NCI-H2107 (cell line): Measurements from ENCODE around the gene AGBL4.

Experiments
- DNase-seq: peaks from one replicate; lab custom pipeline; 2025; lab: John Stamatoyannopoulos, UW

AGBL4 gene

DNA sequence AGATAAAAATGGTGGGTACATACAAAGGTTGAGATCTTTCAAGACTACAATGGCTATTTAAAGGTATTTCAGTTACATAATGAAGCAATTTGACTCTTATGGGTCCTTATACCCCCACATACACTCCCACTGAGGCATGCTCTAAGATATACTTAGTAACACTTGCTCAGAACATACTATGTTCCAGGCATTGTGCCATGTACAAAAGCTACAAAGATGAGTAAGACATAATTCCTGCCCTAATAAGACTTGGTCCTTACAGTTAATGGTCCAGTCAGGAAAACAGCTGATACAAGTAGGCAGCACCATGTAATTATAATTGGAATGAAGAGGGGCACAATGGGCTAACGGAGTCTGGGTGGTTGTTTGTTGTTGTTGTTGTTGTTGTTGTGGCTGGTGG lies 1080.4 kb downstream of the AGBL4 start:
- no peak for DNase-seq

DNA sequence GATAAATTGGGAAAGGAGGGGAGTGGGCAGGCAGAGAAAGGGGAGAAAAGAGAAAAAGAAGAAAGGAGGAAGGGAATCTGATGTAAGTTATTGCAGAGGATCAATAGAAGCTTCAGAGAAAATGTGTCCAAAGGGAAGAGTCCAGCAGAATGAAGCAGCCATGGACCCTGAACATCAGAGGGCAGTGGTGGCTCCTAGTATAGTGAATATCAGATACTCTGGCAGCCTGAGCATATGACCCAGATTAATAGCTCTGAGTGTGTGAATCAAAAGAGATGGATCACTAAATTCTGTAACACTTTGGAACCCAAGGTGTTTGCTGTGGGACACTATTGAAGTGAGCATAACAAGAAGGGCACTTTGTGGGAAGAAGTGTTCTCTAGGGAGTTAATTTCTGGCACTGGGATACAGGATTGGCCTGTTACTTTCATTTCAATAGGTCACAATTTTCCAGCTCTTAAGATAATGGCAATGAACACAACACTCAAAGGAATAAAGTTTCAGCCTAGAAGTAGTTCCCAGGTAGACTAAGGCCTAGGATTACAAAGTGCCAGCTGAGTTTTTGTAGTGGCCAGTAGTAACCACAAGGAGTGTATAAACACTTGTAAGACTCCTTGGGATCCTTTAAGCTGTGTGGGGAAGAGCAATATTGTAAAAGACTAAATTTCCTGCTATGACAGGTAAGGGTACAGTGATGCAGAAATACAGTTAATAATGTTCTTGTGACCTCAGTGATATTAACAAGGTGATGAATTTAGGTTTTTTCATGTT lies 1082.6 kb downstream of the AGBL4 start:
- DNase-seq = peak; percentile 62

DNA sequence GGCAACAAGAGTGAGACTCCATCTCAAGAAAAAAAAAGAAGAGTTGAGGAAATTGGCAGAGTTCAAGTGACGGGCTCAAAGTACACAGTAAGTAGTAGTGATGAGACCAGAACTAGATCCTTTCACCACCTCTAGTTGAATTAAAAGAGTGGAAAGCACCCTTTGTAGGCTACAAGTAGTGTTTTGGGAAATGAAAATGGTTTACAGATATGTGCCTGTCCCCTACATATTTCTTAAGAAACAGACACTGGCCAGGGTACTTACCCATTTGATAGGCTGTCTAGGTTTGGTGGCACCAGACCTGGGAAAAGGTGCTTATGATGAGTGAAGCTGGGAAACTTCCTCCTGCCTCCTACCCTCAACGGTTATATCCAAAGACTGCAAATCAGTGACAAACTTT lies 1083.4 kb downstream of the AGBL4 start:
- DNase-seq = no peak

DNA sequence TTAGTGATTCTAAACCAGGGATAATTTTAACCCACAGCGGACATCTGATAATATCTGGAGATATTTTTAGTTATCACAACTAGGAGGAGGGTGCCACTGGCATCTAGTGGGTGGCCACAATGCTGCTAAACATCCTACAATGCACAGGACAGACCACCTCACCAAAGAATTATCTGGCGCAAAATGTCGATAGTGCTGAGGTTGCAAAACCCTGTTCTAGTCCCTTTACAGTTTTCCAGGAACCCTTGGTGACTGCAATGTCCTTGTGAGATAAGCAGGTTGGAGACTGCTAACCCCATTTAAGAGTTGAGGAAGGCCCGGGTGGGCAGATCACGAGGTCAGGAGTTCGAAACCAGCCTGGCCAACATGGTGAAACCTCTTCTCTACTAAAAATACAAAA lies 1083.9 kb downstream of the AGBL4 start:
- DNase-seq = no peak

DNA sequence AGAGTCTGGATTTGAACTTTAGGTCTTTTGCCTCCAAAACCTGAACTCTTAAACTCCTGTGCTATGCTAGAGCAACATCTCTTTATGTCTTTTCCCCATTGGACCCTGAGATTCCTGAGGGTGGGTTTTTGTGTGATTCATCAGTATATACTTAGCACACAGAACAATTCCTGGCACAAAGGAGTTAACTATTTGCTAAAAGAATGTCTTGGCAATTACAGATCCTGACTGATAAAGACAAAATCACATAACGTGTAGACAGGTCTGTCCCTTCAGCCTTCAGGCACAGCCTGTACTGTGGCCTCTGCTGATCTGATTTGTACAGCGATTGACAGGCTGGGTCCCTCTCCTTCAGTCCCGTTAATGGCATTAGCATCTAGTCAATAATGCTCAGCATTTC lies 1084.7 kb downstream of the AGBL4 start:
- no peak for DNase-seq

DNA sequence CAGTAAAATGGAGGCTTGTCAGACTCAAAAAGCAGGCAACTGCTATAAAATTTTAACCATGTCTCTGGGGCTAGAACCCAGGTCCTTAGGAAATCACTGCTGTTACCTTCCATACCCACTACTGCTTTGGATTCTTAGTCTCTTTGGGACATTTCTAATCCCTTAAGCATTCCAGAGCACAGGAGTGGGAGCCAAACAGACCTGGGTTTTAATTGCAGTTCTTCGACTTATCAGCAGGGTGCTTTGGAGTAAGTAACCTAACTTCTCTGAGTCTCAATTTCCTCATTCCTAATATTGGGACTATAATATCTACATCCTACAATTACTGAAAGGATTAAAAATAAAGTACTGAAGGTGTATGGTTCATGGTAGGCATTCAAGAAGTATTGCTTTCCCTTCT lies 1086.0 kb downstream of the AGBL4 start:
- DNase-seq = no peak

DNA sequence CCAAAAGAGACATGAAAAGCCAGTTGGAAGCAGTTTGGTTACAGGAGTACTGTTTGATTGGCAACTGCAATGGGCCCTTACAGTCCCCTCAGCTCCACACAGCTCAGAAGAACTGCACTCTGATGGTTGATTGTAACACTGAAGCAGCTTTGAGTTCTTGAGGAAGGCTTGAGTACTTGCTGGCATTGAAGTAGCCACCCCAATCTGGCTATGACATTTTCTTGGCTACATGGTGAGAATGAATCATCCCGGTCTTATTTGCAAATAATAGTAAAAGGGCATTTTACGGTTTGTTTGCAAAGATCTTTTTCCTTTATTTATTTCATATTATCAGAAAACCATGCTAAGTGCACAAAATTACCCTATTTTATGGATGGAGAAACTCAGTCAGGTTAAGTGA lies 1087.3 kb downstream of the AGBL4 start:
- DNase-seq = no peak

DNA sequence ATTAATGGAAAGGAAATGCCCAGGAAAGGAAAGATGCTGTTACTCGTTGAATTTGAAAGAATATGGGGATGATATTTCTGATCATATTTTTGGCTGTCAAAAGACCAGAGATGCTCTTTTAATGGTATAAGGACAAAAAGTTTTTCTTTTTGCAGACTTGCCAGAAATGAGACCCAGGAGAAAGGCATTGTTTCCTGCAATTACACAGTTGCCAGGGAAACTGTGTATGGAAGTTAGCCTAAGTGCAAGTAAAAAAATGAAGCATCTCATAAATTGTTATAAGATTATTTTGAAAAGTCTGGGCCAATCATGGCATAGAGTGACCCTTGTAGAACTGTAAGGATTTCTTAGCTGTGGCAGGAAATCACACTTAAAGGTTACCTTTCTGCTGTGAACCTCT lies 1091.4 kb downstream of the AGBL4 start:
- no peak for DNase-seq

DNA sequence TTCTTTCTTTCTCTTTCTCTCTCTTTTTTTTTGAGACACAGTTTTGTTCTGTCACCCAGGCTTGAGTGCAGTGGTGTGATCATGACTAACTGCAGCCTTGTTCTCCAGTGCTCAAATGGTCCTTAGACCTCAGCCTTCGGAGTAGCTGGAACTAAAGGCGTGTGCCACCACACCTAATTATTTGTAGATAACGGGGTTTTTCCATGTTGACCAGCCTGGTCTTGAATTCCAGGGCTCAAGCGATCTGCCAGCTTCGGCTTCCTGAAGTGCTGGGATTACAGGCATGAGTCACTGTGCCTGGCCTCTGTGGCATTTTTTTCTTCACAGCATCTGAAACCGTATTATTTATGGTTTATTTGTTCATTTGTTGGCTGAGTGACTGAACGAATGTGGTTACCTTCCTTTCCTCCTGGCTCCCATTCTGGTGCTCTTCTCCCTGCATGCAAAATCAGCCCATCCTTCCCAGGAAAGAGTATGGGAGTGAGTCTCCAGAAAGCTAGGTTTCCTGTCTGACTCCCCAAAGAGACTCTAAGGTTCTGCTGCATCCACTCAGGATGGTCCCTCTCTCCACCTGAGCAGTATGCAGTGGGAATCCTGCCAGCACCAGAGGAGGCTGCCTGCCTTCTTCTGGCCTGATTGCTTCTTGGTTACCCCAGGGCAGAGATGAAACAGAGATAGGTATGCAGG lies 1092.1 kb downstream of the AGBL4 start:
- DNase-seq = no peak

DNA sequence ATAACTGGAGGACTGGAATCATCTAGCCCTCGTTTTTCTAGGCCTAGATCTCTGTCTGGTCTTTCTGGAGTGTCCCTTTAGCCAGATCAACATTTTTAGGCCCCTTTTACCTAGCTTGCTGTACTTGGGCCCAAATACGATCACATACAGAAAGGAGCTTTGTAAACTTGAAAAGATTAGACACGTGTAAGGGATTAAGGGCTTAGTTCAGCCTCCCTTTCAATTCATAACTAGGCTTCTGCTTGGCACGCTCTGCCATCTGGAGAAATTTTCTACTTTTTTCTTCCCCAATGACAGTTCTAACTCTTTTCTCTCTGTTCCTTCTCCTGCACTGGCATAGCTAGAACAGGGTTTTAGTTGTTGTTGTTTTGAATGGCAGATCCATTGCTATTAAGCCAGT lies 1093.7 kb downstream of the AGBL4 start:
- DNase-seq = no peak

DNA sequence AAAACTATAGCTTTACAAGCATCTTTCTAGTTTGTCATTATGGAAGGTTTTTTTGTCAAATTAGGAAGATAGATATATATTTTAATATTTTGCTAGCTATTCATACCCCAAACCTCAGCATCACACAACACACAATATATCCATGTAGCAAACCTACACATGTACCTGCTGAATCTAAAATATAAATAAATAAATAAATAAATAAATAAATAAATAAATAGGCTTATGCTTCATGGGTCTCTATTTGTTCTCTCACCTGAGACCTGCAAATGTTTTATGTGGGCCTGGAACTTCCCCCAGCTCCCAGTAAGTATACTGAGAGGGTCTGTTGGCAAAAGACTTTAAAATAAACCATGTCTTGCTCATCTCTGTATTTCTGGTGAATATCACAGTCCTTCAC lies 1099.7 kb downstream of the AGBL4 start:
- no peak for DNase-seq

DNA sequence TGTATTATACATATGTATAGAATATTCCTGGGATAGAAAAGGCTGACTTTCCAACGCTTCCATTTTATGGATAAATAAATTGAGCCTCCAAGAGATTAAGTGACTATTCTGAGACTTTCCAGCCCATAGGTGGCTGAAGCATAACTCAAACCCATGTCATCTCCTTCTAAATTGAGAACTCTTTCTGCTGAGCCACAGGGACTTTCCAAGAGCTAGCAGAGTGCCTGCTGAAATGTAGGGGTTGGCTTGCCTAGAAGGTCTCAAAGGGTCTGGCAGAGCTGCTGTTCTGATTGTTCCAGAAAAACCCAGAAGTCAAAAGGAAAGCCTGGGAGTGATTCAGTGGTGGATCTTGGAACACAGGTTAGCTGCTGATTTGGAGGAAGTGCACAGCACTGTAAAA lies 1100.6 kb downstream of the AGBL4 start:
- no peak for DNase-seq

DNA sequence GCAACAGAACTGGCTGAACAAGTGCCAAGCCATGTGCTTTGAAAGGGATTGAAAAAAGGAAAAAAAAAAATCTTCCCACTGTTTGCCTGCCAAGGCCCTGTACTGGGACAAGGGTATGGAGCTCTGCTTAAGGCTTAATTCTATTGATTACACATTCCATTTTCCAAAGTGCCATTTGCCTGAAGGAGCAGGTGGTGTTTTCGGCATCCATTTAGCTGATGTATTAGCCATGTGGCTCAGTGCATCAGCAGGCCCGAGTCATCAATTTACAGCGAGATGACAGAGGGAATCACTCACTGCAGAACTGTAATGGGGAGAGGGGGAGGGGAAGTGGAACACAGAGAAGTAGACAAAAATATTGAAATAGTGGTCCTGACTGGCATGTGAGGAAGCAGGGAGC lies 1102.9 kb downstream of the AGBL4 start:
- DNase-seq = no peak

DNA sequence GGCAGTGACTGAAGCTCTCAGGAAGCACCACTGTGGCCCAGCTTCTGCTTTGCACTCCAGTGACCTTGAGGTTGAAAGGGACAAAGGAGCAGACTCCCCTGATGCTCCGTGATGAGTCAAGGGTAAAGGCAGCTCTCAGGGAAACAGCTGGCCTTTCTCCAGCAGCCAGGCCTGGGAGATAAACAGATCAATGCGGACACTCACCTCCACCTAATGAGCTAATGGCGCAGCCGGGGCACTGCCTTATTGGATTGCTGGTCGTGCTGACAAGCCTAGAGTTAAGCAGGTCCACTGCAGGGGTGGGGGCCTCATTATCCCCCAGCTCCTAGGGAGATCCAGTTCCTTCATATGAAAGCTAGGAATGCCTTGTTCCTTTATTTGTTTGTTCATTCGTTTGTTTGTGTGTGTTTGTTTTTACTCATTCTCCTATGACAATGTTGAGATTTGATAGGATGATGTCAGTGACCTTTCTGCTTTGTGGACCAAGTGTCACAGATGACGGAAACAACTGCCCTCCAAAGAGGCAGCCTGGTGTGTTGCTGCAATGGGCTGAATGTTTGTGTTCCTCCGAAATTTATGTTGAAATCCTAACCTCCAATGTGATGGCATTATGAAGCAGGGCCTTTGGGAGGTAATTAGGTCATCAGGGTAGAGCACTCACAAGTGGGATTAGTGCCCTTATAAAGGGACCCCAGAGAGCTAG lies 1105.7 kb downstream of the AGBL4 start:
- no peak for DNase-seq

DNA sequence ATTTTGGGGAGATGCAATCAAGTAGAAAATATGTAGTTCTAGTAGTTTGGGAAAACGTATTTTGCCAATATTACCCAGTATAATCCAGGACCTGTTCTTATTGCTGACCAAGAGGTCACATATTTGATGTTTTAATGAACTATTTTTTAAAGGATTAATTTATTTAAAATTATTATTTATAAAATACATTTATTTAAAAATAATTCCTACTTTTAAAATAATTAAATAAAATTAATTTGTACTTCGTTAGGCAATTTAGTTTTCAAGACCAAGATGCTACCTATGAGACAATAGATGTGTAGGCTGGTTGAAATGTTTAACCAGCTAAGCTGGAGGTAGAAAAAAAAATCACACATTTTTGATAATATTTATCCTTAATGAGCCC lies 1106.7 kb downstream of the AGBL4 start:
- DNase-seq = no peak

DNA sequence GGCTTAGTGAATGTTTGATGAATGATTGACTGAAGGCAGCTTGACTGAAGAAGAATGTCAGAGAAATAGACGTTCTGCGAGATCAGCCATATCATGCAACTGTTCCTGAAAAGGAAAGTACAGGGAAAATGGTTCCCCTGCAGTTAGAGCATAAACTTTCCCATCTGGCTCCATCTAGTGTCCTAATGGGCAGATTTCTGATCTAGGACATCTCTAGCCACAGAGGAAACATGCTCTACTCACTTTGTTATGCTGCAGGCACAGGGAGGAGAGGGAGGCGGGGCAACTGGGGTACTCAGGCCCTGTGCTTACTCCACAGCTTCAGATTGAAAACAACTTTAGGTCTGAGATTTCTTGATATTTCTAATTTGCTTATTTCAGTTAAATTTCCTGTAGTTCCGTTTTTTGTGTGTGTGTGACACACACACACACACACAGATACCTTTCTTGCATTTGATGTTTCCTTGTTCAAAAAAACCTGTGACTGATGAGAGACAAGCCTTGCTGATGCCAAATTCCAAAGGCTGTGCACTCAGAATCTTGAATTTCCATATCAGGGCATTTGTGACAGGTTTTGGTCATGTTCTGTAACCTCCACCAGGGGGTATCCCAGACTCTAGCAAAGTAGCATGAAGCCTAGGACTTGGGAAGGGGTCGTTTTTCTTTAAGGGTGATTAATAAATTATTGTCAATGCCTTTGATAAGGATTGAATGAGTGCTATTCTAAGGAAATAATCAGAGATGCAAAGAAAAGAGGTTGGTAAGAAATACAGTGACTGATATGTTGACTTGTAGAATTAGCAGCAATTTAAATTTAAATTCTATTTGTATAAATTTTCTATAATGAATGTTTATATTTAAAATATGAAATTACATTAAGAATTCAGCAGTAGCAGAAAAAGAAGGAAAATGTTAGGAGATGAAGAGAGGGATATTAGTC lies 1107.4 kb downstream of the AGBL4 start:
- DNase-seq = peak; percentile 19

DNA sequence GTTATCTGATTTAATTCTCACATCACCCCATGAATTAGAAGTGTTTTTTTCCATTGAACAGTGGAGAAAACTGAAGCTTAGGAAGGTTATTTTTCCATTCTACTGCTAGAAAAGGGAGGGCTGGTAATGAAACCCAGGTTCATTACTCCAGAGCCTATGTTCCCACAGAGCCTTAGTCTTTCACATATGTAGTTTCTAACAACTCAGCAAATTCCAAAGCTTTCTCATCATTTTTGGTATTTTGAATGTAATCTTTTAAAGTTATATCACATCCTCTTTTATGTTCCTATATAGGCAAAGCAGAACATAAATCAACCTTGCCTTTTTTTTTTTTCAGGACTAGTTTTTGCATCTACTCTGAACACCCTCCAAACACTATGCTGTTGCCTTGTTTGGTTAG lies 1115.1 kb downstream of the AGBL4 start:
- DNase-seq = no peak

DNA sequence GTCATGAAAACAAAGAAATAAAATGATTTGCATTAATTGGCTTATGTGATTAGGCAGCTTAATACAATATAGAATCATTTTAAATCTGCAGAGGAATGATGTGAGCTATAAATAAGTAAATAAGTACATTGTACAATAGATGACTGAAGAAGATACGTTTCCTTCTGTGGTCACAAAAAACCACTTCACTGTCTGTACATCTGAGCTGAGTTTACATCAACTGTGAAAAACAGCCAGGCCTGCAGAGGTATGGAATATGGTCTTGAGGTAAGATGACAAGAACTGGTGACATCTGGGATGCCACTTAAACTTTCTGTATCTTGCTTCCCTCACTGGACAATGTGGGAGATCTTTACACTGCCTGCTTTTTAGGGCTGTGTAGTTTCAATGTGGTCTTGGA lies 1117.0 kb downstream of the AGBL4 start:
- no peak for DNase-seq

DNA sequence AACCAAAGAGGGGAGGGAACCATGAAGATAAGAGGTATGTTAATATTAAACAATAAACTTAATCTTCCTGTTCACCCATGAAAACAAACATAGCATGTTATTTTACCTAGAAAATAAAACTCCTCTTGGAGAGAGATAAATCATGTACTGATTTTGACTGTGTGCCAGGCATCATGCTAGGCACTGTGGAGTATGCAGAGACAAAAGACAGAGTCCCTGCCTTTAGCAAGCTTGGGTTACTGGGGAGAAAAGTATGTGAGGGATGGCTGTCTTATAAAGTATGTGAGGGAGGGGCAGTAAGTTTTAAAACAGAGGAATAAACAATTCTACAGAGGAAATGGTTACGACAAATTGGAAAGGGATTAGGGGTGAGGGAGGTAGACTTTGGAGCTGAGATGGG lies 1117.6 kb downstream of the AGBL4 start:
- no peak for DNase-seq

DNA sequence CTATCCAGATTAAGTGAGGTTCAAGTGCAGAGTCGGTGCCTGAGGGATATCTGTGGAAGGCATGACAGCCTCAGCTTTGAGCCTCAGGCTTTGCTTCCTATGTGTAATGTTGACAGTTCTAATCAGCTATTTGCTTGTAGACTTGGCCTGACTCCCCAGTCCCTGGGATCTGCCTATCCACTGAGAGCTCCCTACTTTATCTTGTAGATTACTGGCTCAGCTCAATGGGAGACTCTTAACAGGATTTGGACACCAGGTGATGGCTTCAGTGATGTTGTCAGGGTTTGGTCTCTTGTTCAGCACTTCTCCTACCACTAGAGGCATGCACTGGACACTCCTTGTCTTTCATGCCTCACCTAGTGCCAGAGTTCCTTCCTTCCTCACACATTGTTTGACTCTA lies 1120.5 kb downstream of the AGBL4 start:
- DNase-seq = no peak

DNA sequence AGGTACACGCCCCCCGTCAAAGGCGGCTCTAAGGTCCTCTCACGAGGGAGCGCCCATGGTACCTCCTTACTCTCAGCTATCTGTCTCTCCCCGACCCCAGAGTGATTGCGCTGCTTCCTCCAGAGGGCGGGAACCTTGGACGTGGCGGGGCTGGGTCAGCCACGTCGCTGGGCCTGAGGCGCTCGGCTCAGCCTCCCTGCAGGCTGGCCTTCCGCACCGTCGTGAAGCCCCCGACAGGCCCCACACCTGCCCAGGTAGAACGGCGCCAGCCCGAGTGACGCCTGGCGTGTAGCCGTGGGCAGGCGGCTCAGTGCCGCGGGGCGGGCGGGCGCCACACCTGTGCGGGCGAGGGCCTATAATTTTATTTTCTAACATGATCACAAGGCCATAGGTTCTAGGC lies 1124.9 kb downstream of the AGBL4 start:
- DNase-seq = no peak

DNA sequence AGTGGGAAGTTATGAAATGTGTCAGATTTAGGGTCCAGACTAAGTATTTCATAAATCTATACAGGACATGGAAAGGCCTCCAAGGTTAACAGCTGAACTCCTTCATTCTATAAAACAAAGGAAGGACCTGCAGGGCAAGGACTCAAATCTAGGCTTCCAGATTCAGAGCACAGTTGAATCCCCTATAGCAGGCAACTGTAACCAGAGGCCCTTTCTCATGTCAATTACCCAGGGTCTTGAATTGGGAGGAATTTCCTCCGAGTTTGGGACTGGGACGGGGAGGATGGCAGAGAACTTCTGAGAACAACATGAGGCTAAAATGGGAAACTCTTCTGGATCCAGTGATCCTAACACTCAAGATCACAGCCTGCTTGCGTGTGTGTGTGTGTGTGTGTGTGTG lies 1134.1 kb downstream of the AGBL4 start:
- DNase-seq = no peak
